Loucy (cell line): Measurements from ENCODE around the gene MYO7B.

Source experiments
- H2AFZ ChIP-seq: fragments of 200-600 bp; sonication (generic); 2 replicates; pipeline ENCODE4 v1.6.0; 2016; ENCODE audit warnings: antibody characterized with exemption, mild to moderate bottlenecking, low read length, moderate library complexity
- H3F3A ChIP-seq: fragments of 200-600 bp; 2 replicates; pipeline ENCODE4 v1.6.0; 2016; ENCODE audit warnings: antibody characterized with exemption, low read depth, mild to moderate bottlenecking
- H3K27me3 ChIP-seq: fragments of 200-600 bp; sonication (generic); 2 replicates; pipeline ENCODE4 v1.6.1; 2014; ENCODE audit warnings: low read length, mild to moderate bottlenecking; ENCODE audit not compliant: insufficient read depth, poor library complexity, severe bottlenecking
- H3K36me3 ChIP-seq: fragments of 200-600 bp; sonication (generic); 2 replicates; pipeline ENCODE4 v1.6.1; 2016; ENCODE audit warnings: low read length; ENCODE audit not compliant: insufficient read depth
- H3K4me1 ChIP-seq: fragments of 200-600 bp; sonication (generic); 2 replicates; pipeline ENCODE4 v1.5.1; 2014; ENCODE audit warnings: low read length, mild to moderate bottlenecking; ENCODE audit not compliant: insufficient read depth, poor library complexity, severe bottlenecking
- H3K4me2 ChIP-seq: fragments of 200-600 bp; sonication (generic); 2 replicates; pipeline ENCODE4 v1.6.0; 2014; ENCODE audit warnings: antibody characterized with exemption, low read length, low read depth, mild to moderate bottlenecking; ENCODE audit not compliant: poor library complexity, severe bottlenecking
- H3K4me3 ChIP-seq: fragments of 200-600 bp; sonication (generic); 2 replicates; pipeline ENCODE4 v1.5.1; 2014; ENCODE audit warnings: low read length, mild to moderate bottlenecking, mixed read lengths; ENCODE audit not compliant: poor library complexity, severe bottlenecking
- H3K79me2 ChIP-seq: fragments of 200-600 bp; sonication (generic); 2 replicates; pipeline ENCODE4 v1.6.1; 2014; ENCODE audit warnings: low read length; ENCODE audit not compliant: insufficient read depth
- H3K9ac ChIP-seq: fragments of 200-600 bp; sonication (generic); 2 replicates; pipeline ENCODE4 v1.6.0; 2014; ENCODE audit warnings: mild to moderate bottlenecking, low read depth, low read length, moderate library complexity; ENCODE audit not compliant: poor library complexity, severe bottlenecking
- H3K9me2 ChIP-seq: fragments of 200-600 bp; sonication (generic); replicated peaks from 2 replicates; pipeline ENCODE4 v1.6.1; 2016; ENCODE audit warnings: low read depth, low read length, mixed read lengths
- H3K9me3 ChIP-seq: fragments of 200-600 bp; sonication (generic); 2 replicates; pipeline ENCODE4 v1.6.1; 2014; ENCODE audit warnings: mild to moderate bottlenecking, antibody characterized with exemption, low read length, low read depth; ENCODE audit not compliant: insufficient read depth
- H4K20me1 ChIP-seq: fragments of 200-600 bp; sonication (generic); 2 replicates; pipeline ENCODE4 v1.6.0; 2014; ENCODE audit warnings: antibody characterized with exemption, low read length, mild to moderate bottlenecking; ENCODE audit not compliant: insufficient read depth, poor library complexity, severe bottlenecking
- CTCF ChIP-seq: fragments of 200-600 bp; sonication (generic); conservative IDR thresholded peaks from 2 replicates; pipeline ENCODE4 v1.5.1; 2014; ENCODE audit warnings: mild to moderate bottlenecking, antibody characterized with exemption, low read length
- EZH2phosphoT487 ChIP-seq: fragments of 200-600 bp; IDR thresholded peaks from 2 replicates; pipeline ENCODE4 v1.6.1; 2018; ENCODE audit warnings: antibody characterized with exemption, mild to moderate bottlenecking, moderate library complexity, borderline replicate concordance

MYO7B gene

GRCh38 chr2:127646487-127647241 lies 111.2 kb downstream of the MYO7B start:
- Histone ChIP-seq H3K9me2 (no peaks in the 10 kb centered on the region), H3K4me3 (no peak overlapping the region), H3K36me3 (no peaks in the 10 kb centered on the region), H3F3A (no peaks in the 10 kb centered on the region), H3K27me3 (no peaks in the 10 kb centered on the region), H3K4me2 (no peak overlapping the region), H2AFZ (no peak overlapping the region), H3K4me1 (peaks cover 44% of the 10 kb centered on the region), H3K9ac (no peak overlapping the region), H4K20me1 (no peaks in the 10 kb centered on the region), H3K79me2 (0 out of 2 replicates have a peak, but pooled peaks cover under 1% of the 10 kb centered on the region), H3K9me3 (no peaks in the 10 kb centered on the region)
- TF ChIP-seq EZH2phosphoT487 (no peak), CTCF (no peak)

- no peaks in the 10 kb centered on the region for H3K79me2 ChIP-seq
- no peaks in the 10 kb centered on the region for H3K9me3 ChIP-seq
- H3K9me2 ChIP-seq = no peaks in the 10 kb centered on the region
- H3F3A ChIP-seq = no peaks in the 10 kb centered on the region
- H3K9ac ChIP-seq = no peak overlapping the region
- no peaks in the 10 kb centered on the region for H3K27me3 ChIP-seq
- no peaks in the 10 kb centered on the region for H3K36me3 ChIP-seq
- TF ChIP-seq CTCF (no peak), EZH2phosphoT487 (no peak)
- H3K4me3 ChIP-seq = no peak overlapping the region
- H4K20me1 ChIP-seq = no peaks in the 10 kb centered on the region
- H3K4me1 ChIP-seq = peaks cover 38% of the 10 kb centered on the region
- H2AFZ ChIP-seq = no peak overlapping the region
- H3K4me2 ChIP-seq = no peak overlapping the region
Observed at GRCh38 chr2:127647242-127648190, 112.0 kb downstream of the MYO7B start.

- Histone ChIP-seq H3K4me1 (peaks cover 30% of the 10 kb centered on the region), H3K9me2 (no peaks in the 10 kb centered on the region), H4K20me1 (no peaks in the 10 kb centered on the region), H3K79me2 (no peaks in the 10 kb centered on the region), H3F3A (no peaks in the 10 kb centered on the region), H3K27me3 (no peaks in the 10 kb centered on the region), H3K9me3 (no peaks in the 10 kb centered on the region), H3K4me3 (no peak overlapping the region), H3K4me2 (no peak overlapping the region), H3K36me3 (no peaks in the 10 kb centered on the region), H2AFZ (no peak overlapping the region), H3K9ac (no peak overlapping the region)
- TF ChIP-seq CTCF (no peak), EZH2phosphoT487 (no peak)
Observed at GRCh38 chr2:127648321-127648720, 112.8 kb downstream of the MYO7B start.
